Endothelial cell of umbilical vein (primary cell): ENCODE measurements around the gene ZNF791. TPM values are rescaled to one million over a fixed set of nuclear protein-coding genes. Genes with fewer than 3 reads are reported as not detected.

ENCODE experiments used
- BruUV-seq: library from RNA; stranded (reverse); fragments of 400-500 nt; replicated peaks from 2 replicates; lab custom pipeline; 2021; lab: Mats Ljungman, UMichigan
- CTCF ChIA-PET: fragments of 300-600, 350-600 bp; sonication (Branson Sonifier 250); formaldehyde crosslinking; loops from one replicate; lab custom pipeline; 2021; ENCODE audit warnings: antibody characterized with exemption, inconsistent platforms; lab: Charles Lee
- POLR2A ChIA-PET: fragments of 300-600, 350-600 bp; sonication (Branson Sonifier 250); formaldehyde crosslinking; loops from one replicate; lab custom pipeline; 2021; ENCODE audit warnings: antibody characterized with exemption, inconsistent platforms; lab: Charles Lee
- DNase-seq: peaks from one replicate; pipeline ENCODE4 v3.0.0-alpha.2; 2011; ENCODE audit warnings: low read depth, low spot score
- FAIRE-seq: peaks from 2 replicates; lab custom pipeline; 2011; peaks lifted over from hg19 to GRCh38; lab: Jason Lieb, UNC
- H2AFZ ChIP-seq: 2 replicates; pipeline ENCODE4 v1.6.0; 2012; ENCODE audit warnings: low read depth, low read length, control low read depth, inconsistent platforms
- H3K27ac ChIP-seq: 2 replicates; pipeline ENCODE4 v1.5.1; 2011; ENCODE audit warnings: low read depth, mild to moderate bottlenecking, control low read depth, low read length, moderate library complexity; ENCODE audit not compliant: insufficient read depth
- H3K27me3 ChIP-seq, 2 experiments: 2 replicates each; pipeline versions ENCODE4 v1.6.0 to v1.6.1; 2011; ENCODE audit warnings: low read length in 2 of 2, mixed read lengths in 1 of 2; ENCODE audit not compliant: control insufficient read depth in 2 of 2, insufficient read depth in 2 of 2
- H3K36me3 ChIP-seq, 2 experiments: 2 replicates in 1 of 2; 3 replicates in 1 of 2; pipeline ENCODE4 v1.5.1; 2011; ENCODE audit warnings: low read length in 2 of 2, mild to moderate bottlenecking in 1 of 2, moderate library complexity in 1 of 2; ENCODE audit not compliant: control insufficient read depth in 2 of 2, insufficient read depth in 2 of 2; ENCODE audit errors: extremely low read depth in 1 of 2
- H3K4me1 ChIP-seq: 3 replicates; pipeline ENCODE4 v1.5.1; 2011; ENCODE audit warnings: mild to moderate bottlenecking, low read length; ENCODE audit not compliant: control insufficient read depth, insufficient read depth; ENCODE audit errors: extremely low read depth
- H3K4me2 ChIP-seq: 2 replicates; pipeline ENCODE4 v1.6.1; 2011; ENCODE audit warnings: low read length, control low read depth, mixed read lengths; ENCODE audit not compliant: insufficient read depth
- H3K4me3 ChIP-seq, 3 experiments: fragments of 200-600 bp in 1 of 3; sonication (generic), shearing (Covaris generic) in 1 of 3; replicated peaks in 1 of 3; 2 replicates each; pipeline ENCODE4 v1.5.1; 2011 to 2016; ENCODE audit warnings: control low read depth in 3 of 3, low read length in 3 of 3, mild to moderate bottlenecking in 2 of 3, inconsistent platforms in 1 of 3, low read depth in 1 of 3, moderate library complexity in 1 of 3; ENCODE audit not compliant: insufficient read depth in 1 of 3
- H3K79me2 ChIP-seq: 2 replicates; pipeline ENCODE4 v1.6.0; 2012; ENCODE audit warnings: low read length, inconsistent platforms; ENCODE audit not compliant: control insufficient read depth, insufficient read depth
- H3K9ac ChIP-seq: replicated peaks from 2 replicates; pipeline ENCODE3; 2011; ENCODE audit warnings: low read length, control low read depth; ENCODE audit not compliant: insufficient read depth; ENCODE audit errors: extremely low read depth
- H3K9me1 ChIP-seq: replicated peaks from 3 replicates; pipeline ENCODE4 v1.6.0; 2011; ENCODE audit warnings: mild to moderate bottlenecking, low read length; ENCODE audit not compliant: control insufficient read depth, insufficient read depth; ENCODE audit errors: extremely low read depth
- H3K9me3 ChIP-seq: replicated peaks from 2 replicates; pipeline ENCODE4 v1.5.1; 2012; ENCODE audit warnings: low read length, inconsistent platforms; ENCODE audit not compliant: control insufficient read depth, insufficient read depth
- H4K20me1 ChIP-seq: replicated peaks from 2 replicates; pipeline ENCODE3; 2011; ENCODE audit warnings: mild to moderate bottlenecking, low read length; ENCODE audit not compliant: control insufficient read depth, insufficient read depth; ENCODE audit errors: extremely low read depth
- EZH2 ChIP-seq: IDR thresholded peaks from 2 replicates; pipeline ENCODE4 v1.6.1; 2012; ENCODE audit warnings: borderline replicate concordance, low read depth, mild to moderate bottlenecking, moderate library complexity, low read length, inconsistent platforms; ENCODE audit not compliant: severe bottlenecking
- FOS ChIP-seq: IDR thresholded peaks from 2 replicates; pipeline ENCODE4 v1.6.1; 2011; ENCODE audit warnings: mild to moderate bottlenecking, low read length, moderate library complexity, borderline replicate concordance; ENCODE audit not compliant: insufficient read depth
- JUN ChIP-seq: IDR thresholded peaks from 2 replicates; pipeline ENCODE4 v1.6.1; 2011; ENCODE audit warnings: borderline replicate concordance, low read depth; ENCODE audit not compliant: insufficient read length, insufficient read depth
- MAX ChIP-seq: IDR thresholded peaks from 2 replicates; pipeline ENCODE4 v1.6.1; 2011; ENCODE audit not compliant: insufficient read depth, insufficient read length
- MYC ChIP-seq: IDR thresholded peaks from one replicate; pipeline ENCODE4 v1.6.1; 2011; ENCODE audit warnings: mild to moderate bottlenecking, low read depth, low read length
- POLR2A ChIP-seq: IDR thresholded peaks from 2 replicates; pipeline ENCODE4 v1.6.1; 2012; ENCODE audit warnings: low read depth, mild to moderate bottlenecking, control low read depth, low read length
- POLR2AphosphoS5 ChIP-seq: IDR thresholded peaks from 2 replicates; pipeline ENCODE4 v1.6.1; 2012; ENCODE audit warnings: low read depth, mild to moderate bottlenecking, control low read depth, low read length, moderate library complexity; ENCODE audit not compliant: insufficient read depth
- dilution Hi-C: fragments of 300-500 bp; cut with MboI; formaldehyde crosslinking; loops from one replicate; pipeline ENCODE4 v1.15.0; 2019; ENCODE audit warnings: low sequenced_read_pairs; ENCODE audit not compliant: extremely low pct_ligation_motif_present
- intact Hi-C: fragments of 100-400 bp; cut with micrococcal nuclease; formaldehyde crosslinking; loops from one replicate; pipeline ENCODE4 v1.10.0; 2022
- polyA plus RNA-seq, 4 experiments: library from polyadenylated mRNA; depleted of rRNA in 3 of 4; stranded (reverse) in 3 of 4; unstranded in 1 of 4; fragments of >200 nt; gene quantifications; 2 replicates each; pipeline versions ENCODE4 v1.2.1 to v1.2.3, GENCODE V29; 2011 to 2012; ENCODE audit warnings: missing spikeins in 1 of 4
- total RNA-seq: library from RNA; stranded (reverse); gene quantifications from 2 replicates; pipeline ENCODE4 v1.2.3, GENCODE V29; 2021
- TF ChIP-seq, protein P1 (sequence below), 2 donors: IDR thresholded peaks; 1 replicate in 1 of 2; 2 replicates in 1 of 2; pipeline ENCODE4 v1.5.1; 2011; ENCODE audit warnings: low read length in 2 of 2, mild to moderate bottlenecking in 2 of 2, moderate library complexity in 2 of 2, control low read depth in 1 of 2, inconsistent platforms in 1 of 2, low read depth in 1 of 2; ENCODE audit not compliant: insufficient read depth in 1 of 2; ENCODE audit errors: extremely low read depth in 1 of 2

Gene ZNF791
- total and polyA plus RNA-seq, 2 donors (not counting 3 experiments of a cell fraction or from before 2014, with no cell fraction given) = 8.3 to 21.8 TPM

- Histone ChIP-seq H2AFZ (no peak overlapping the region), H4K20me1 (no peaks in the 10 kb centered on the region), H3K4me3 (no peak overlapping the region), H3K9me1 (no peaks in the 10 kb centered on the region), H3K4me2 (no peak overlapping the region), H3K79me2 (peaks cover 29% of the 10 kb centered on the region), H3K4me1 (no peaks in the 10 kb centered on the region), H3K27me3 (no peaks in the 10 kb centered on the region), H3K9me3 (peaks cover 16% of the 10 kb centered on the region), H3K27ac (no peak overlapping the region), H3K9ac (no peak overlapping the region), H3K36me3 (peaks cover 15 to 19% of the 10 kb centered on the region in 2 experiments)
- DNase-seq = no peak
- POLR2A ChIA-PET = interaction anchor here (0.7 kb wide), 1 partner anchor 21 kb away, joined by 3 read pairs; no protein-coding TSS in a partner anchor
- intact Hi-C loops (no loop called here), dilution Hi-C loops (no loop called here)
- CTCF ChIA-PET = interaction anchor here (0.8 kb wide), 1 partner anchor 17 kb away, joined by 3 read pairs; no protein-coding TSS in a partner anchor
- BruUV-seq = no TSS peak
- FAIRE-seq = no peak
- TF ChIP-seq JUN (no peak), POLR2A (no peak), FOS (no peak), POLR2AphosphoS5 (no peak), EZH2 (no peak), MYC (no peak), MAX (no peak)
- TF ChIP-seq, protein P1, sequence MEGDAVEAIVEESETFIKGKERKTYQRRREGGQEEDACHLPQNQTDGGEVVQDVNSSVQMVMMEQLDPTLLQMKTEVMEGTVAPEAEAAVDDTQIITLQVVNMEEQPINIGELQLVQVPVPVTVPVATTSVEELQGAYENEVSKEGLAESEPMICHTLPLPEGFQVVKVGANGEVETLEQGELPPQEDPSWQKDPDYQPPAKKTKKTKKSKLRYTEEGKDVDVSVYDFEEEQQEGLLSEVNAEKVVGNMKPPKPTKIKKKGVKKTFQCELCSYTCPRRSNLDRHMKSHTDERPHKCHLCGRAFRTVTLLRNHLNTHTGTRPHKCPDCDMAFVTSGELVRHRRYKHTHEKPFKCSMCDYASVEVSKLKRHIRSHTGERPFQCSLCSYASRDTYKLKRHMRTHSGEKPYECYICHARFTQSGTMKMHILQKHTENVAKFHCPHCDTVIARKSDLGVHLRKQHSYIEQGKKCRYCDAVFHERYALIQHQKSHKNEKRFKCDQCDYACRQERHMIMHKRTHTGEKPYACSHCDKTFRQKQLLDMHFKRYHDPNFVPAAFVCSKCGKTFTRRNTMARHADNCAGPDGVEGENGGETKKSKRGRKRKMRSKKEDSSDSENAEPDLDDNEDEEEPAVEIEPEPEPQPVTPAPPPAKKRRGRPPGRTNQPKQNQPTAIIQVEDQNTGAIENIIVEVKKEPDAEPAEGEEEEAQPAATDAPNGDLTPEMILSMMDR (IDR thresholded peaks at IDR 0.05; ENCODE audit: extremely low read depth in 1 of 2, insufficient read depth in 1 of 2, low read depth in 1 of 2, low read length in 2 of 2) = no peak
These were observed 12.8 kb downstream of the ZNF791 start for GRCh38 chr19:12623361-12624031.
